ENCODE measurements around the gene CTTNBP2. TPM values are rescaled to one million over a fixed set of nuclear protein-coding genes. Genes with fewer than 3 reads are reported as not detected.

CTTNBP2 gene
- polyA plus RNA-seq, 1 of the 3 experiments (the other 2 are of a cell fraction) = not detected

DNA sequence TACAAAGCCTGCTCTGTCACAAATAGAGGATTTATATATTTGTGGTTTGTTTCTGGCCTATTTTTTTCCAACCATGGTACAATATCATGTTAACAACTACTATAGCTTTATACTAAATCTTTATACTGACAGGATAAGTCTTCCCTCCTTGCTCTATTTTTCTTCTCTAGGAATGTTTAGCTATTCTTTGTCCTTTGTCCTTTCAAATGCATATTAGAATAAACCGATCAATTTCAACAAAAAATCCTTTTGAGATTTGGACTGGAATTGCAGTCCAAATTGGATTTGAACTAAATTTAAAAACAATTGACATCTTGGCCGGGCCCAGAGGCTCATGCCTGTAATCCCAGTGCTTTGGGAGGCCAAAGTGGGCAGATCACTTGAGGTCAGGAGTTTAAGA, 39.2 kb upstream of the CTTNBP2 start:
- Histone ChIP-seq H3K79me2 (ENCODE audit: insufficient read depth) (no peaks in the 10 kb centered on the region), H3K9ac (no peak overlapping the region), H3K9me2 (no peaks in the 10 kb centered on the region), H3K36me3 (replicated peaks in 1 of 2; ENCODE audit: control insufficient read depth in 1 of 2, insufficient read depth in 2 of 2, low read length in 1 of 2) (no peaks in the 10 kb centered on the region), H4K20me1 (ENCODE audit: insufficient read depth) (no peaks in the 10 kb centered on the region), H3K4me1 (ENCODE audit: control insufficient read depth in 1 of 2, insufficient read depth in 2 of 2, low read depth in 1 of 2, low read length in 1 of 2) (no peaks in the 10 kb centered on the region), H3K9me3 (no peaks in the 10 kb centered on the region), H3K27me3 (ENCODE audit: insufficient read depth) (no peaks in the 10 kb centered on the region), H3K4me2 (no peak overlapping the region), H3F3A (replicated peaks; ENCODE audit: insufficient read depth) (no peaks in the 10 kb centered on the region), H2AFZ (ENCODE audit: low read depth) (no peak overlapping the region), H3K27ac (ENCODE audit: low read depth in 2 of 2, low read length in 1 of 2) (no peak overlapping the region), H3K4me3 (ENCODE audit: low read depth in 2 of 2, low read length in 1 of 2) (no peak overlapping the region)
- 5% methylated on average over 2 of the region's 2 CpGs for WGBS (ENCODE audit: low lambda C conversion rate)
- TF ChIP-seq, protein P1, sequence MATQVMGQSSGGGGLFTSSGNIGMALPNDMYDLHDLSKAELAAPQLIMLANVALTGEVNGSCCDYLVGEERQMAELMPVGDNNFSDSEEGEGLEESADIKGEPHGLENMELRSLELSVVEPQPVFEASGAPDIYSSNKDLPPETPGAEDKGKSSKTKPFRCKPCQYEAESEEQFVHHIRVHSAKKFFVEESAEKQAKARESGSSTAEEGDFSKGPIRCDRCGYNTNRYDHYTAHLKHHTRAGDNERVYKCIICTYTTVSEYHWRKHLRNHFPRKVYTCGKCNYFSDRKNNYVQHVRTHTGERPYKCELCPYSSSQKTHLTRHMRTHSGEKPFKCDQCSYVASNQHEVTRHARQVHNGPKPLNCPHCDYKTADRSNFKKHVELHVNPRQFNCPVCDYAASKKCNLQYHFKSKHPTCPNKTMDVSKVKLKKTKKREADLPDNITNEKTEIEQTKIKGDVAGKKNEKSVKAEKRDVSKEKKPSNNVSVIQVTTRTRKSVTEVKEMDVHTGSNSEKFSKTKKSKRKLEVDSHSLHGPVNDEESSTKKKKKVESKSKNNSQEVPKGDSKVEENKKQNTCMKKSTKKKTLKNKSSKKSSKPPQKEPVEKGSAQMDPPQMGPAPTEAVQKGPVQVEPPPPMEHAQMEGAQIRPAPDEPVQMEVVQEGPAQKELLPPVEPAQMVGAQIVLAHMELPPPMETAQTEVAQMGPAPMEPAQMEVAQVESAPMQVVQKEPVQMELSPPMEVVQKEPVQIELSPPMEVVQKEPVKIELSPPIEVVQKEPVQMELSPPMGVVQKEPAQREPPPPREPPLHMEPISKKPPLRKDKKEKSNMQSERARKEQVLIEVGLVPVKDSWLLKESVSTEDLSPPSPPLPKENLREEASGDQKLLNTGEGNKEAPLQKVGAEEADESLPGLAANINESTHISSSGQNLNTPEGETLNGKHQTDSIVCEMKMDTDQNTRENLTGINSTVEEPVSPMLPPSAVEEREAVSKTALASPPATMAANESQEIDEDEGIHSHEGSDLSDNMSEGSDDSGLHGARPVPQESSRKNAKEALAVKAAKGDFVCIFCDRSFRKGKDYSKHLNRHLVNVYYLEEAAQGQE (IDR thresholded peaks at IDR 0.05; ENCODE audit: low read depth, low read length) = no peak
- TF ChIP-seq RXRA (IDR thresholded peaks at IDR 0.05; ENCODE audit: borderline replicate concordance, low read depth) (no peak), GATA2 (CRISPR knock-in tag; IDR thresholded peaks at IDR 0.05) (no peak), RAD21 (IDR thresholded peaks at IDR 0.05; ENCODE audit: low read length) (no peak), MXI1 (IDR thresholded peaks at IDR 0.05; ENCODE audit: low read depth, low read length) (no peak), NRF1 (IDR thresholded peaks at IDR 0.05; ENCODE audit: low read depth, low read length) (no peak), SMC3 (IDR thresholded peaks at IDR 0.05; ENCODE audit: low read depth, low read length) (no peak), TAF1 (IDR thresholded peaks at IDR 0.05; ENCODE audit: borderline replicate concordance, low read depth, low read length) (no peak), CHD2 (IDR thresholded peaks at IDR 0.05; ENCODE audit: low read length, partially characterized antibody) (no peak), RCOR1 (IDR thresholded peaks at IDR 0.05; ENCODE audit: low read length) (no peak), SIN3A (IDR thresholded peaks at IDR 0.05; ENCODE audit: borderline replicate concordance, low read depth, low read length) (no peak), ELF1 (IDR thresholded peaks at IDR 0.05) (no peak)
- TF ChIP-seq, protein P2, sequence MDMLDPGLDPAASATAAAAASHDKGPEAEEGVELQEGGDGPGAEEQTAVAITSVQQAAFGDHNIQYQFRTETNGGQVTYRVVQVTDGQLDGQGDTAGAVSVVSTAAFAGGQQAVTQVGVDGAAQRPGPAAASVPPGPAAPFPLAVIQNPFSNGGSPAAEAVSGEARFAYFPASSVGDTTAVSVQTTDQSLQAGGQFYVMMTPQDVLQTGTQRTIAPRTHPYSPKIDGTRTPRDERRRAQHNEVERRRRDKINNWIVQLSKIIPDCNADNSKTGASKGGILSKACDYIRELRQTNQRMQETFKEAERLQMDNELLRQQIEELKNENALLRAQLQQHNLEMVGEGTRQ (IDR thresholded peaks at IDR 0.05; ENCODE audit: borderline replicate concordance, low read depth, low read length) = no peak
- TF ChIP-seq, protein P3, sequence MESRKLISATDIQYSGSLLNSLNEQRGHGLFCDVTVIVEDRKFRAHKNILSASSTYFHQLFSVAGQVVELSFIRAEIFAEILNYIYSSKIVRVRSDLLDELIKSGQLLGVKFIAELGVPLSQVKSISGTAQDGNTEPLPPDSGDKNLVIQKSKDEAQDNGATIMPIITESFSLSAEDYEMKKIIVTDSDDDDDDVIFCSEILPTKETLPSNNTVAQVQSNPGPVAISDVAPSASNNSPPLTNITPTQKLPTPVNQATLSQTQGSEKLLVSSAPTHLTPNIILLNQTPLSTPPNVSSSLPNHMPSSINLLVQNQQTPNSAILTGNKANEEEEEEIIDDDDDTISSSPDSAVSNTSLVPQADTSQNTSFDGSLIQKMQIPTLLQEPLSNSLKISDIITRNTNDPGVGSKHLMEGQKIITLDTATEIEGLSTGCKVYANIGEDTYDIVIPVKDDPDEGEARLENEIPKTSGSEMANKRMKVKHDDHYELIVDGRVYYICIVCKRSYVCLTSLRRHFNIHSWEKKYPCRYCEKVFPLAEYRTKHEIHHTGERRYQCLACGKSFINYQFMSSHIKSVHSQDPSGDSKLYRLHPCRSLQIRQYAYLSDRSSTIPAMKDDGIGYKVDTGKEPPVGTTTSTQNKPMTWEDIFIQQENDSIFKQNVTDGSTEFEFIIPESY (IDR thresholded peaks at IDR 0.05; ENCODE audit: borderline replicate concordance, low read depth) = no peak
- TF ChIP-seq, protein P4, sequence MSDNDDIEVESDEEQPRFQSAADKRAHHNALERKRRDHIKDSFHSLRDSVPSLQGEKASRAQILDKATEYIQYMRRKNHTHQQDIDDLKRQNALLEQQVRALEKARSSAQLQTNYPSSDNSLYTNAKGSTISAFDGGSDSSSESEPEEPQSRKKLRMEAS (IDR thresholded peaks at IDR 0.05; ENCODE audit: low read depth) = no peak
- ChIA-PET CTCF (no interaction called here), POLR2A (no interaction called here)
- DNase-seq = no peak
